ENCODE data around the gene ARHGEF11.

The ARHGEF11 gene

GRCh38 chr1:157040802-157041201, 4.7 kb downstream of the ARHGEF11 start:
- Histone ChIP-seq H3K79me2 (ENCODE audit: control insufficient read depth, low read length) (peaks cover 24% of the 10 kb centered on the region), H3K9me3 (ENCODE audit: control insufficient read depth, insufficient read depth, low read length) (no peaks in the 10 kb centered on the region), H3K4me2 (ENCODE audit: low read length) (no peak overlapping the region), H4K20me1 (ENCODE audit: control insufficient read depth, insufficient read depth, low read depth, low read length) (0 out of 2 replicates have a peak, but pooled peaks cover 3% of the 10 kb centered on the region), H3F3A (ENCODE audit: control insufficient read depth, insufficient read depth) (no peaks in the 10 kb centered on the region), H3K27me3 (ENCODE audit: control insufficient read depth, low read length) (no peaks in the 10 kb centered on the region), H3K36me3 (ENCODE audit: control insufficient read depth, low read length) (no peaks in the 10 kb centered on the region), H3K4me3 (ENCODE audit: low read length) (no peak overlapping the region), H3K9me2 (replicated peaks; ENCODE audit: control insufficient read depth, low read length) (no peaks in the 10 kb centered on the region), H3K27ac (ENCODE audit: low read depth, low read length) (no peak overlapping the region), H3K4me1 (ENCODE audit: control insufficient read depth, low read length) (peaks cover 17% of the 10 kb centered on the region)
- no peak for TF ChIP-seq EZH2phosphoT487 (IDR thresholded peaks at IDR 0.05; ENCODE audit: borderline replicate concordance, low read length)
- no peak for TF ChIP-seq CTCF (IDR thresholded peaks at IDR 0.05; ENCODE audit: low read depth, low read length, poor library complexity, severe bottlenecking)

- no peaks in the 10 kb centered on the region for H3K36me3 ChIP-seq (ENCODE audit: control insufficient read depth, low read length)
- H3K4me2 ChIP-seq (ENCODE audit: low read length): no peak overlapping the region
- H4K20me1 ChIP-seq (ENCODE audit: control insufficient read depth, insufficient read depth, low read depth, low read length): 0 out of 2 replicates have a peak, but pooled peaks cover 3% of the 10 kb centered on the region
- H3K9me2 ChIP-seq (replicated peaks; ENCODE audit: control insufficient read depth, low read length): no peaks in the 10 kb centered on the region
- H3K27ac ChIP-seq (ENCODE audit: low read depth, low read length): no peak overlapping the region
- no peak for TF ChIP-seq EZH2phosphoT487 (IDR thresholded peaks at IDR 0.05; ENCODE audit: borderline replicate concordance, low read length)
- TF ChIP-seq CTCF (IDR thresholded peaks at IDR 0.05; ENCODE audit: low read depth, low read length, poor library complexity, severe bottlenecking): no peak
- H3K27me3 ChIP-seq (ENCODE audit: control insufficient read depth, low read length): no peaks in the 10 kb centered on the region
- no peaks in the 10 kb centered on the region for H3F3A ChIP-seq (ENCODE audit: control insufficient read depth, insufficient read depth)
- H3K79me2 ChIP-seq (ENCODE audit: control insufficient read depth, low read length): peaks cover 3% of the 10 kb centered on the region
- H3K4me3 ChIP-seq (ENCODE audit: low read length): no peak overlapping the region
- H3K9me3 ChIP-seq (ENCODE audit: control insufficient read depth, insufficient read depth, low read length): no peaks in the 10 kb centered on the region
- no peaks in the 10 kb centered on the region for H3K4me1 ChIP-seq (ENCODE audit: control insufficient read depth, low read length)
Measured at GRCh38 chr1:157035121-157035520, 10.4 kb downstream of the ARHGEF11 start.

GRCh38 chr1:157034137-157034800, 11.3 kb downstream of the ARHGEF11 start:
- no peaks in the 10 kb centered on the region for H3F3A ChIP-seq (ENCODE audit: control insufficient read depth, insufficient read depth)
- H3K79me2 ChIP-seq (ENCODE audit: control insufficient read depth, low read length): peaks cover 3% of the 10 kb centered on the region
- no peaks in the 10 kb centered on the region for H3K9me2 ChIP-seq (replicated peaks; ENCODE audit: control insufficient read depth, low read length)
- no peak overlapping the region for H3K4me2 ChIP-seq (ENCODE audit: low read length)
- TF ChIP-seq CTCF (IDR thresholded peaks at IDR 0.05; ENCODE audit: low read depth, low read length, poor library complexity, severe bottlenecking) (no peak), EZH2phosphoT487 (IDR thresholded peaks at IDR 0.05; ENCODE audit: borderline replicate concordance, low read length) (no peak)
- H3K27me3 ChIP-seq (ENCODE audit: control insufficient read depth, low read length): no peaks in the 10 kb centered on the region
- H3K9me3 ChIP-seq (ENCODE audit: control insufficient read depth, insufficient read depth, low read length): no peaks in the 10 kb centered on the region
- no peak overlapping the region for H3K27ac ChIP-seq (ENCODE audit: low read depth, low read length)
- no peaks in the 10 kb centered on the region for H3K36me3 ChIP-seq (ENCODE audit: control insufficient read depth, low read length)
- H3K4me3 ChIP-seq (ENCODE audit: low read length): no peak overlapping the region
- H4K20me1 ChIP-seq (ENCODE audit: control insufficient read depth, insufficient read depth, low read depth, low read length): 0 out of 2 replicates have a peak, but pooled peaks cover 3% of the 10 kb centered on the region
- H3K4me1 ChIP-seq (ENCODE audit: control insufficient read depth, low read length): no peaks in the 10 kb centered on the region

Data from DOHH2 (cell line).